OCI-LY3 (cell line): ENCODE measurements around the gene SH3BP2.
"Not testable (repeated sequence)": the region's sequence is repeated elsewhere in the genome, so short reads cannot be mapped to it uniquely, and the experiment has no call there.

Source experiments
- H2AFZ ChIP-seq: fragments of 200-600, 300-600 bp; shearing (Covaris generic); 2 replicates; pipeline ENCODE4 v1.6.0; 2014; ENCODE audit warnings: antibody characterized with exemption, low read depth, low read length
- H3K27ac ChIP-seq: fragments of 200-600, 300-600 bp; sonication (generic); 2 replicates; pipeline ENCODE4 v1.5.1; 2014; ENCODE audit warnings: mild to moderate bottlenecking, low read length, moderate library complexity, mixed read lengths
- H3K27me3 ChIP-seq: fragments of 200-600, 300-600 bp; sonication (generic); 2 replicates; pipeline ENCODE4 v1.6.1; 2014; ENCODE audit warnings: low read depth, low read length, mixed read lengths
- H3K36me3 ChIP-seq: fragments of 200-600, 300-600 bp; sonication (generic); replicated peaks from 2 replicates; pipeline ENCODE3; 2014; ENCODE audit warnings: low read depth, low read length, mixed read lengths
- H3K4me1 ChIP-seq: fragments of 300-600, 200-600 bp; sonication (generic); 2 replicates; pipeline ENCODE4 v1.6.1; 2014; ENCODE audit warnings: low read length, mixed read lengths
- H3K4me2 ChIP-seq: fragments of 200-600, 300-600 bp; sonication (generic); 2 replicates; pipeline ENCODE4 v1.6.1; 2014; ENCODE audit warnings: low read length, mixed read lengths
- H3K4me3 ChIP-seq: fragments of 300-600, 200-600 bp; sonication (generic); 2 replicates; pipeline ENCODE4 v1.5.1; 2014; ENCODE audit warnings: antibody characterized with exemption, mild to moderate bottlenecking, low read length, moderate library complexity
- H3K79me2 ChIP-seq: fragments of 300-600, 200-600 bp; shearing (Covaris generic); 2 replicates; pipeline ENCODE4 v1.6.1; 2014; ENCODE audit warnings: mild to moderate bottlenecking, low read length, mixed read lengths
- H3K9ac ChIP-seq: fragments of 300-600, 200-600 bp; shearing (Covaris generic); 2 replicates; pipeline ENCODE4 v1.6.0; 2014; ENCODE audit warnings: mild to moderate bottlenecking, low read length, moderate library complexity
- H3K9me3 ChIP-seq: fragments of 200-600, 300-600 bp; shearing (Covaris generic); 2 replicates; pipeline ENCODE4 v1.6.1; 2014; ENCODE audit warnings: low read length, mixed read lengths; ENCODE audit not compliant: insufficient read depth
- H4K20me1 ChIP-seq: fragments of 200-600, 300-600 bp; sonication (generic); 2 replicates; pipeline ENCODE4 v1.6.1; 2016; ENCODE audit warnings: low read length, mixed read lengths; ENCODE audit not compliant: insufficient read depth
- CTCF ChIP-seq: fragments of 200-600, 300-600 bp; sonication (generic); IDR thresholded peaks from 2 replicates; pipeline ENCODE4 v1.5.1; 2014; ENCODE audit warnings: antibody characterized with exemption, low read length, low read depth
- EZH2phosphoT487 ChIP-seq: fragments of 200-600 bp; shearing (Covaris generic); IDR thresholded peaks from 2 replicates; pipeline ENCODE4 v1.6.1; 2018; ENCODE audit warnings: antibody characterized with exemption, mixed run types, low read depth

The SH3BP2 gene

GRCh38 chr4:2767705-2768074, 25.2 kb upstream of the SH3BP2 start:
- TF ChIP-seq EZH2phosphoT487 (no peak), CTCF (no peak)
- Histone ChIP-seq H3K9me3 (no peaks in the 10 kb centered on the region), H3K79me2 (no peaks in the 10 kb centered on the region), H3K4me1 (peaks cover 14% of the 10 kb centered on the region), H2AFZ (no peak overlapping the region), H3K36me3 (no peaks in the 10 kb centered on the region), H3K9ac (no peak overlapping the region), H4K20me1 (no peaks in the 10 kb centered on the region), H3K4me2 (no peak overlapping the region), H3K4me3 (no peak overlapping the region), H3K27ac (no peak overlapping the region), H3K27me3 (no peaks in the 10 kb centered on the region)

- no peak overlapping the region for H3K4me2 ChIP-seq
- H3K9me3 ChIP-seq: no peaks in the 10 kb centered on the region
- H3K79me2 ChIP-seq: no peaks in the 10 kb centered on the region
- no peaks in the 10 kb centered on the region for H4K20me1 ChIP-seq
- peaks cover 14% of the 10 kb centered on the region for H3K4me1 ChIP-seq
- no peak overlapping the region for H3K27ac ChIP-seq
- TF ChIP-seq CTCF (no peak), EZH2phosphoT487 (no peak)
- H3K27me3 ChIP-seq: no peaks in the 10 kb centered on the region
- H3K4me3 ChIP-seq: no peak overlapping the region
- no peak overlapping the region for H3K9ac ChIP-seq
- H3K36me3 ChIP-seq: no peaks in the 10 kb centered on the region
- H2AFZ ChIP-seq: no peak overlapping the region
Observed at GRCh38 chr4:2768124-2768523, 24.8 kb upstream of the SH3BP2 start.

- Histone ChIP-seq H3K4me1 (peaks cover 14% of the 10 kb centered on the region), H3K27me3 (no peaks in the 10 kb centered on the region), H3K9ac (no peak overlapping the region), H3K4me2 (no peak overlapping the region), H2AFZ (no peak overlapping the region), H3K27ac (no peak overlapping the region), H3K9me3 (no peaks in the 10 kb centered on the region), H3K4me3 (no peak overlapping the region), H4K20me1 (no peaks in the 10 kb centered on the region), H3K36me3 (no peaks in the 10 kb centered on the region), H3K79me2 (no peaks in the 10 kb centered on the region)
- TF ChIP-seq CTCF (no peak), EZH2phosphoT487 (no peak)
Observed at GRCh38 chr4:2768921-2769336, 24.0 kb upstream of the SH3BP2 start.

GRCh38 chr4:2771264-2771663, 21.6 kb upstream of the SH3BP2 start:
- H3K9ac ChIP-seq: no peak overlapping the region
- no peak overlapping the region for H2AFZ ChIP-seq
- H3K4me2 ChIP-seq: no peak overlapping the region
- H3K9me3 ChIP-seq: no peaks in the 10 kb centered on the region
- H3K36me3 ChIP-seq: no peaks in the 10 kb centered on the region
- H3K27ac ChIP-seq: no peak overlapping the region
- H4K20me1 ChIP-seq: no peaks in the 10 kb centered on the region
- no peaks in the 10 kb centered on the region for H3K79me2 ChIP-seq
- no peak overlapping the region for H3K4me3 ChIP-seq
- H3K4me1 ChIP-seq: peaks cover 8% of the 10 kb centered on the region
- H3K27me3 ChIP-seq: no peaks in the 10 kb centered on the region
- TF ChIP-seq CTCF (no peak), EZH2phosphoT487 (no peak)

GRCh38 chr4:2780643-2781042, 12.2 kb upstream of the SH3BP2 start:
- H3K27ac ChIP-seq, H4K20me1 ChIP-seq, H3K9ac ChIP-seq: not testable (repeated sequence)

More at GRCh38 chr4:2780643-2781042, 12.2 kb upstream of the SH3BP2 start:
- H3K4me1 ChIP-seq, H3K36me3 ChIP-seq, H2AFZ ChIP-seq, H3K4me3 ChIP-seq, H3K79me2 ChIP-seq, H3K9me3 ChIP-seq, H3K4me2 ChIP-seq, H3K27me3 ChIP-seq: not testable (repeated sequence)
